GM23248 (cell line): ENCODE results near the gene HOXB6. TPM values are rescaled to one million over a fixed set of nuclear protein-coding genes. Genes with fewer than 3 reads are reported as not detected.

Experiments used
- DNase-seq: peaks from one replicate; pipeline ENCODE4 v3.0.0-alpha.2; 2015
- H2AFZ ChIP-seq: fragments of 200-600 bp; sonication (generic); 2 replicates; pipeline ENCODE4 v1.6.1; 2016; ENCODE audit warnings: antibody characterized with exemption
- H3F3A ChIP-seq: fragments of 200-600 bp; sonication (generic); 2 replicates; pipeline ENCODE4 v1.6.1; 2016; ENCODE audit warnings: mild to moderate bottlenecking, antibody characterized with exemption, mixed run types; ENCODE audit not compliant: insufficient read depth
- H3K27ac ChIP-seq: fragments of 200-600 bp; sonication (generic); 2 replicates; pipeline ENCODE4 v1.5.1; 2016; ENCODE audit warnings: mild to moderate bottlenecking
- H3K27me3 ChIP-seq: fragments of 200-600 bp; sonication (generic); replicated peaks from 2 replicates; pipeline ENCODE4 v1.6.1; 2016; ENCODE audit warnings: mild to moderate bottlenecking; ENCODE audit not compliant: insufficient read depth
- H3K36me3 ChIP-seq: fragments of 200-600 bp; sonication (generic); 2 replicates; pipeline ENCODE4 v1.6.1; 2016; ENCODE audit warnings: low read depth, mild to moderate bottlenecking
- H3K4me1 ChIP-seq: fragments of 200-600 bp; sonication (generic); 2 replicates; pipeline ENCODE4 v1.6.1; 2016; ENCODE audit warnings: mild to moderate bottlenecking; ENCODE audit not compliant: insufficient read depth
- H3K4me2 ChIP-seq: fragments of 200-600 bp; sonication (generic); one replicate; pipeline ENCODE4 v1.6.1; 2016; ENCODE audit warnings: mild to moderate bottlenecking; ENCODE audit not compliant: unreplicated experiment
- H3K4me3 ChIP-seq: fragments of 200-600 bp; sonication (generic); 2 replicates; pipeline ENCODE4 v1.5.1; 2016; ENCODE audit warnings: mild to moderate bottlenecking
- H3K79me2 ChIP-seq: fragments of 200-600 bp; sonication (generic); 2 replicates; pipeline ENCODE4 v1.6.1; 2016; ENCODE audit warnings: mild to moderate bottlenecking; ENCODE audit not compliant: insufficient read depth
- H3K9ac ChIP-seq: fragments of 200-600 bp; sonication (generic); 2 replicates; pipeline ENCODE4 v1.6.1; 2016; ENCODE audit warnings: mild to moderate bottlenecking
- H3K9me2 ChIP-seq: fragments of 200-600 bp; sonication (generic); 2 replicates; pipeline ENCODE4 v1.6.1; 2016; ENCODE audit warnings: mixed run types, mild to moderate bottlenecking, moderate library complexity; ENCODE audit not compliant: insufficient read depth
- H3K9me3 ChIP-seq: fragments of 200-600 bp; sonication (generic); one replicate; pipeline ENCODE4 v1.6.1; 2017; ENCODE audit warnings: low read depth
- H4K20me1 ChIP-seq: fragments of 200-600 bp; sonication (generic); 2 replicates; pipeline ENCODE4 v1.6.0; 2016; ENCODE audit not compliant: insufficient read depth
- EZH2 ChIP-seq: fragments of 200-600 bp; sonication (generic); IDR thresholded peaks from 2 replicates; pipeline ENCODE4 v1.6.1; 2018; ENCODE audit warnings: antibody characterized with exemption, mild to moderate bottlenecking; ENCODE audit not compliant: insufficient read depth, poor library complexity, severe bottlenecking
- EZH2phosphoT487 ChIP-seq: fragments of 200-600 bp; sonication (generic); IDR thresholded peaks from 2 replicates; pipeline ENCODE4 v1.6.1; 2018; ENCODE audit warnings: antibody characterized with exemption, moderate library complexity, mild to moderate bottlenecking, low read depth; ENCODE audit not compliant: insufficient read depth
- WGBS, 2 experiments: methylation state at CpG; one replicate each; pipeline ENCODE4 v1.1.6; 2015 to 2017; ENCODE audit warnings: low lambda C conversion rate in 2 of 2, low coverage in 1 of 2; ENCODE audit errors: missing lambda C conversion rate in 2 of 2; 5-methylcytosine and 5-hydroxymethylcytosine counted together
- in situ Hi-C: fragments of 300-500 bp; cut with MboI; formaldehyde crosslinking; loops from 2 replicates; pipeline ENCODE4 v1.15.0; 2020
- polyA plus RNA-seq: library from polyadenylated mRNA; unstranded; fragments of >200 nt; fragmentation: Nextera tagmentation; extraction: Ambion mirVana; gene quantifications from 2 replicates; pipeline ENCODE4 v1.2.1, GENCODE V29; 2016
- total RNA-seq: library from RNA; depleted of rRNA; stranded (reverse); fragments of >200 nt; shearing (Covaris generic); gene quantifications from 2 replicates; pipeline ENCODE4 v1.2.3, GENCODE V29; 2014

HOXB6 gene
- total and polyA plus RNA-seq, 2 experiments from 2014 or later, result 6.2 to 7.5 TPM

GRCh38 chr17:48559840-48560817 is 44.7 kb downstream of the HOXB6 start:
- Histone ChIP-seq H3K9me2 (no peaks in the 10 kb centered on the region), H3F3A (peaks cover 17% of the 10 kb centered on the region), H3K27ac (no peak overlapping the region), H3K36me3 (no peaks in the 10 kb centered on the region), H2AFZ (no peak overlapping the region), H4K20me1 (no peaks in the 10 kb centered on the region), H3K27me3 (no peaks in the 10 kb centered on the region), H3K9me3 (no peaks in the 10 kb centered on the region), H3K4me3 (no peak overlapping the region), H3K79me2 (peaks cover 64% of the 10 kb centered on the region), H3K9ac (no peak overlapping the region), H3K4me1 (peaks cover 18% of the 10 kb centered on the region), H3K4me2 (no peak overlapping the region)
- no peak for DNase-seq
- in situ Hi-C loops, result no loop called here
- TF ChIP-seq EZH2phosphoT487 (no peak), EZH2 (no peak)
- WGBS, 2 experiments, result 73 to 78% methylated on average over 13 to 14 of the region's 14 CpGs

- Histone ChIP-seq H2AFZ (no peak overlapping the region), H3K9ac (no peak overlapping the region), H3K79me2 (peaks cover 69% of the 10 kb centered on the region), H3K4me1 (peaks cover 22% of the 10 kb centered on the region), H3K36me3 (no peaks in the 10 kb centered on the region), H3K27me3 (no peaks in the 10 kb centered on the region), H3K4me3 (no peak overlapping the region), H3K4me2 (no peak overlapping the region), H4K20me1 (no peaks in the 10 kb centered on the region), H3K9me2 (no peaks in the 10 kb centered on the region), H3F3A (peaks cover 17% of the 10 kb centered on the region), H3K27ac (no peak overlapping the region), H3K9me3 (no peaks in the 10 kb centered on the region)
- TF ChIP-seq EZH2phosphoT487, result no peak
- TF ChIP-seq EZH2, result no peak
- in situ Hi-C loops, result no loop called here
- DNase-seq, result no peak
- 88 to 92% methylated on average over 16 of the region's 16 CpGs for WGBS, 2 experiments
These were observed 45.5 kb downstream of the HOXB6 start for GRCh38 chr17:48559122-48559839.

GRCh38 chr17:48558831-48559121 is 46.0 kb downstream of the HOXB6 start:
- WGBS, 2 experiments, result 89 to 96% methylated on average over 2 of the region's 2 CpGs
- H3K27me3 ChIP-seq, result no peaks in the 10 kb centered on the region
- no peak overlapping the region for H2AFZ ChIP-seq
- no peaks in the 10 kb centered on the region for H3K9me2 ChIP-seq
- in situ Hi-C loops, result no loop called here
- DNase-seq, result no peak
- H3K9ac ChIP-seq, result no peak overlapping the region
- no peak overlapping the region for H3K4me3 ChIP-seq
- H3F3A ChIP-seq, result peaks cover 17% of the 10 kb centered on the region
- no peaks in the 10 kb centered on the region for H4K20me1 ChIP-seq
- H3K36me3 ChIP-seq, result no peaks in the 10 kb centered on the region
- peaks cover 70% of the 10 kb centered on the region for H3K79me2 ChIP-seq
- no peak for TF ChIP-seq EZH2phosphoT487
- TF ChIP-seq EZH2, result no peak
- peaks cover 22% of the 10 kb centered on the region for H3K4me1 ChIP-seq
- no peak overlapping the region for H3K4me2 ChIP-seq
- no peaks in the 10 kb centered on the region for H3K9me3 ChIP-seq
- no peak overlapping the region for H3K27ac ChIP-seq

- WGBS, 2 experiments, result 87 to 90% methylated on average over 13 of the region's 13 CpGs
- Histone ChIP-seq H3K4me2 (no peak overlapping the region), H3F3A (peaks cover 17% of the 10 kb centered on the region), H3K9me3 (no peaks in the 10 kb centered on the region), H2AFZ (no peak overlapping the region), H3K27ac (no peak overlapping the region), H3K79me2 (peaks cover 69% of the 10 kb centered on the region), H3K36me3 (no peaks in the 10 kb centered on the region), H3K4me1 (peaks cover 22% of the 10 kb centered on the region), H3K9me2 (no peaks in the 10 kb centered on the region), H3K27me3 (no peaks in the 10 kb centered on the region), H3K9ac (no peak overlapping the region), H4K20me1 (no peaks in the 10 kb centered on the region), H3K4me3 (no peak overlapping the region)
- no peak for DNase-seq
- no peak for TF ChIP-seq EZH2phosphoT487
- in situ Hi-C loops, result no loop called here
These were observed 46.5 kb downstream of the HOXB6 start for GRCh38 chr17:48558057-48558830.
